Measurements from ENCODE around the gene TLX2.
A peak's percentile ranks its signal among the peaks of the same experiment; 100 is the strongest.

- TF ChIP-seq CTCF (IDR thresholded peaks at IDR 0.05): peak; percentile 81 to 91 (median 84)
- peak; percentile 69 to 81 (median 78) for TF ChIP-seq POLR2AphosphoS5 (IDR thresholded peaks at IDR 0.05)
- TF ChIP-seq POLR2A (IDR thresholded peaks at IDR 0.05): peak in 1 of 2 donors; percentile 46
Measured at GRCh38 chr2:74482801-74483674, 31.2 kb upstream of the TLX2 start, which contains the start of the genes CCDC142 and TTC31.

Measured in sigmoid colon (tissue), 4 donors.